Epithelial cell of proximal tubule (primary cell): Measurements from ENCODE around the gene SND1. TPM values are rescaled to one million over a fixed set of nuclear protein-coding genes. Genes with fewer than 3 reads are reported as not detected.
A peak's percentile ranks its signal among the peaks of the same experiment; 100 is the strongest.

Experiments
- DNase-seq: peaks from one replicate; pipeline ENCODE4 v3.0.0-alpha.2; 2011; ENCODE audit warnings: low read depth
- H3K4me3 ChIP-seq: 2 replicates; pipeline ENCODE4 v1.5.1; 2011; ENCODE audit warnings: low read depth, mild to moderate bottlenecking, low read length
- CTCF ChIP-seq: conservative IDR thresholded peaks from 2 replicates; pipeline ENCODE4 v1.5.1; 2012; ENCODE audit warnings: low read depth, mild to moderate bottlenecking, low read length
- total RNA-seq: library from RNA; depleted of rRNA; stranded (reverse); fragments of >200 nt; gene quantifications from 2 replicates; pipeline ENCODE4 v1.2.3, GENCODE V29; 2015

The SND1 gene
- total RNA-seq, 1 donor from 2014 or later = 122 TPM

- DNase-seq = no peak
These were observed 597 bp downstream of the SND1 start for GRCh38 chr7:127652333-127653248.

GRCh38 chr7:127653396-127653795 is 1.4 kb downstream of the SND1 start:
- no peak for DNase-seq
- peak overlapping the region; percentile 93 for H3K4me3 ChIP-seq
- no peak for TF ChIP-seq CTCF

More at GRCh38 chr7:127652333-127653248, 597 bp downstream of the SND1 start:
- peak overlapping the region; percentile 93 for H3K4me3 ChIP-seq
- no peak for TF ChIP-seq CTCF

GRCh38 chr7:127654404-127655394 is 2.7 kb downstream of the SND1 start:
- no peak overlapping the region for H3K4me3 ChIP-seq
- no peak for TF ChIP-seq CTCF
- no peak for DNase-seq

GRCh38 chr7:127655720-127656119 is 3.7 kb downstream of the SND1 start:
- H3K4me3 ChIP-seq = no peak overlapping the region
- no peak for DNase-seq
- TF ChIP-seq CTCF = no peak

GRCh38 chr7:127657500-127657899 is 5.5 kb downstream of the SND1 start:
- no peak for TF ChIP-seq CTCF
- H3K4me3 ChIP-seq = no peak overlapping the region
- no peak for DNase-seq

GRCh38 chr7:127658970-127659630 is 7.1 kb downstream of the SND1 start:
- DNase-seq = no peak
- no peak for TF ChIP-seq CTCF
- no peak overlapping the region for H3K4me3 ChIP-seq
